Activated T-cell treated with anti-CD3 and anti-CD28 coated beads, Interleukin-2, amount 50 U/mL, for 4 hours (primary cell): ENCODE measurements around the gene PRRT1. TPM values are rescaled to one million over a fixed set of nuclear protein-coding genes. Genes with fewer than 3 reads are reported as not detected.
"Not testable (repeated sequence)": the region's sequence is repeated elsewhere in the genome, so short reads cannot be mapped to it uniquely, and the experiment has no call there.

ENCODE experiments used
- ATAC-seq, 2 donors: fragments of 200-7000 bp; cut with Tn5 transposase; one replicate each; pipeline ENCODE4 v1.10.0; 2021
- DNase-seq: peaks from one replicate; pipeline ENCODE4 v3.0.0-alpha.2; 2020
- H3K27me3 Mint-ChIP-seq: one replicate; pipeline ENCODE4 v1.8.0; 2021; ENCODE audit warnings: low read depth, mixed read lengths
- H3K36me3 Mint-ChIP-seq: one replicate; pipeline ENCODE4 v1.8.0; 2022; ENCODE audit warnings: mixed read lengths; ENCODE audit not compliant: insufficient read depth
- H3K4me1 Mint-ChIP-seq: one replicate; pipeline ENCODE4 v1.8.0; 2021; ENCODE audit warnings: low read depth, mixed read lengths
- H3K4me3 Mint-ChIP-seq: one replicate; pipeline ENCODE4 v1.8.0; 2021; ENCODE audit warnings: mild to moderate bottlenecking, moderate library complexity, mixed read lengths
- H3K9me3 Mint-ChIP-seq: one replicate; pipeline ENCODE4 v1.8.0; 2021; ENCODE audit warnings: mixed read lengths
- total RNA-seq, 3 donors: library from RNA; stranded (reverse); gene quantifications; one replicate each; pipeline ENCODE4 v1.2.1, GENCODE V29; 2021

Gene PRRT1
- under 1 TPM; 0.37 to 0.51 (median 0.38) TPM for total RNA-seq

DNA sequence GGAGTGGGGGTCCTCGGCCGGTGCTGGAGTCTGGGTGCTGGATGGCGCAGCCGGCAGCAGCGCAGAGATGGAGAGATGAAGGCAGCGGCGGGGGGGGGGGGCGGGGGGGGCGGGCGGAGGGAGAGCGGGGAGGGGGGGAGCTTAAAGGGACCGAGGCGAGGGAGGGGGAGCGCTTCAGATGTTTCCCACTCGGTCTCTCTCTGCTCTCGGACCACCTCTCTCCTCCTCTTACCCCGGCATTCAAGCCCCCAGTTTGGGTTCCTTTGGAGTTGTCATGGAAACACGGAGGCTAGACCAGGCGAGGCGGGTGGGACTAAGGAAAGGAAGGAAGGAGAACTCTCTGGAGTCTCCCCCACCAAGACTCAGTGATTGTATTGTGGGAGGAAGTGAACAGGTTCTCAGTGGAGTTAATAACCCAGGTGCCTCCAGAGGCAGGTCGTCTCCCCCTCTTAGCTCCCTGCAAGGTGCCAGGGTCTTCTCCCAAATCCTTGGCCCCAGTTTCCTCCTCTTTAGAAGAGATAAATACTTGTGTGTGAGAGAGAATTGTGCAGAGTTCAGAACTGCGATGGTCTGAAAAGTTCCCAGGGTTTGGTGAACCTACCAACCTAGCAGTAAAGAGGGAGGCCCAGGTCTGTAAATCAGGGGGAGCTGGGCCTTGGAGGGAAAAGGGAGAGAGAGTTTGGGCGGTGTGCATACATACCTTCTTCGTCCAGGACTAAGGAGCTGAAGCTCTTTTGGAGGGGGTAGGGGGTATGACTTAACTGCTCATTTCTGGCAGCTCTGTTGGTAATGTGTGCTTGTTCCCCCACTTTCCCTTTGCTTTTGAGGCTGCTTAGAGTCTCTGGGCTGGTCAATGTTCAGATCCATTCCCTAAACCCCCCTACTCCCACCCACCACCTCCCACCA is at the start of gene PRRT1:
Gene PRRT1 (minus strand): TSS at position 77 of the 906 bp plus-strand sequence. CDS start 112 bp downstream, outside the sequence.
- H3K36me3 Mint-ChIP-seq: no peaks in the 10 kb centered on the region
- peak within 1 kb of the TSS; percentile 56 for H3K4me3 Mint-ChIP-seq
- no peaks in the 10 kb centered on the region for H3K9me3 Mint-ChIP-seq
- H3K4me1 Mint-ChIP-seq: peaks cover 57% of the 10 kb centered on the region
- ATAC-seq: no peak
- peaks cover 37% of the 10 kb centered on the region for H3K27me3 Mint-ChIP-seq
- DNase-seq: no peak

DNA sequence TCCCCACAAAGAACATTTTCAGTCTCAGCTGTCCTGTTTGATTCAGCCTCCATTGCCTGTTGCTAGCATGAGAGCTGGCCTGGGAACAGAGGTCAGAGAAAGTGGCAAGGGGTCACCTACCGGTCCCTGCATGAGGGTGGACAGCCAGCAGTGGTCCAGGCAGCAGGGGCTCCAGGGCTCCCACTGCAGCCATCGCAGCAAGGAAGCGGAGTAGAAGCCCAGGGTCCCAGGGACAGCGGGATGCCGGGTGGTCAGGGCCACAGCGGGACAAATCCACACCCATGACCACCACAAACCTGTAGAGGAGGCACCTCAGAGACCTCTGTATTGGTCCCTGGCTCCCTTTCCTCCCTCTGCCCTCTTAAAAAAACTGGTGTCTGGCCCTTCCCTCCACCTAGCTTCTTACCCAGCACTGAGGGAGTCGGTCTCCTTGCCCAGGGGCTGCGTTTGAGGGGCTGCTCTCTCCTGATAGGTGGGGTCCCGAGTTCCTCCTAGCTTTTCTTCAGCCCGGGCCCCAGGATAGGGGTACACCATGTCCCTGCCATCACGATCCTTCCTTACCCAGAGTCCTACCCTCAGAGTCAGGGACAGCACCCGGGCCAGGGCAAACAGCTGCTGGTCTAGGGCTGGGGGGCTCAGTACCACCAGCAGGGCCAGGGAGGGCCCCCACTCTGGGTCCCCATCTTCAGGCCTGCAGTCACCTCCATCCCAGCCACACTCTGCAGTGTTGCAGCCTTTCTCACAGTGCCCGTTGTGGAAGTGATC is 49.2 kb upstream of the PRRT1 start:
- Mint-ChIP-seq H3K4me1 (peaks cover 8% of the 10 kb centered on the region), H3K9me3 (no peaks in the 10 kb centered on the region), H3K4me3 (no peak overlapping the region), H3K27me3 (peaks cover 5% of the 10 kb centered on the region), H3K36me3 (no peaks in the 10 kb centered on the region)
- DNase-seq: no peak
- ATAC-seq: no peak

DNA sequence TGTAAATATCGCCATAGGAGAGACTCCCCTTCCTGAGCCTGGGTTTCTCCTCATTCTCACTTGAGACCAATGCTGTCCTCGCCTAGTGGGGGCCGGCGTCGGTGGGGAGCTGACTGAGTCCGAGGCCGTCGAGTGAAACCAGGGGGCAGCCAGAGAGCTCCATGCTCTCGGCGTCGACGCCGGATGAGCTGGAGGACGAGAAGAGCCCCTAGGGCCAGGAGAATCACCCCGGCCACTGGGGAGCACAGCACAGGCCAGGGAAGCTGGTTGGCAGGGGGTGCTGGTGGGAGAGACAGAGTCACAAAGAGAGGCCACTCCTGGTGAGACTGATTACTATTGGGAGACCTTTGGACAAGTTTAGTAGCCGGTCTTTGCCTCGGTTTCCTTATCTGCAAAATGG is 47.1 kb upstream of the PRRT1 start:
- Mint-ChIP-seq H3K9me3 (no peaks in the 10 kb centered on the region), H3K36me3 (no peaks in the 10 kb centered on the region), H3K27me3 (no peaks in the 10 kb centered on the region), H3K4me1 (peaks cover 25% of the 10 kb centered on the region), H3K4me3 (no peak overlapping the region)
- ATAC-seq (no peak), DNase-seq (no peak)

DNA sequence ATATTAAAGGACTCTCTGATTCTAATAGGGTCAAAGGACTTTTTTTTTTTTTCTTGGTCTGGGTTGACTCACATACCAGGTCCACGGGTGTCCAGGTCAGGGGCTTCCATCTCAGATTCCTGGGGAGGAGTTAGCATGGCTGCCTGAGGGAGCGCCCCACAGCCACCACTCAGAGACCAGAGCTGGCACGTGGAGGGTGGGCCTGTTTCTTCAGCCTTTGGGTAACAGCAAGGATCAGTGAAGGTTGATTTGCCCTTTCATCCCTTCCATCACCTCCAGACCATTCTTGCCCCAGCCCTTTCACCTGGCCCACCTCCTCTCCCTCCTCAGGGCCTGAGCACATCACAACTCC is 46.6 kb upstream of the PRRT1 start:
- Mint-ChIP-seq H3K27me3 (no peaks in the 10 kb centered on the region), H3K4me3 (no peak overlapping the region), H3K9me3 (no peaks in the 10 kb centered on the region), H3K4me1 (peaks cover 30% of the 10 kb centered on the region), H3K36me3 (no peaks in the 10 kb centered on the region)
- no peak for DNase-seq
- ATAC-seq: no peak

DNA sequence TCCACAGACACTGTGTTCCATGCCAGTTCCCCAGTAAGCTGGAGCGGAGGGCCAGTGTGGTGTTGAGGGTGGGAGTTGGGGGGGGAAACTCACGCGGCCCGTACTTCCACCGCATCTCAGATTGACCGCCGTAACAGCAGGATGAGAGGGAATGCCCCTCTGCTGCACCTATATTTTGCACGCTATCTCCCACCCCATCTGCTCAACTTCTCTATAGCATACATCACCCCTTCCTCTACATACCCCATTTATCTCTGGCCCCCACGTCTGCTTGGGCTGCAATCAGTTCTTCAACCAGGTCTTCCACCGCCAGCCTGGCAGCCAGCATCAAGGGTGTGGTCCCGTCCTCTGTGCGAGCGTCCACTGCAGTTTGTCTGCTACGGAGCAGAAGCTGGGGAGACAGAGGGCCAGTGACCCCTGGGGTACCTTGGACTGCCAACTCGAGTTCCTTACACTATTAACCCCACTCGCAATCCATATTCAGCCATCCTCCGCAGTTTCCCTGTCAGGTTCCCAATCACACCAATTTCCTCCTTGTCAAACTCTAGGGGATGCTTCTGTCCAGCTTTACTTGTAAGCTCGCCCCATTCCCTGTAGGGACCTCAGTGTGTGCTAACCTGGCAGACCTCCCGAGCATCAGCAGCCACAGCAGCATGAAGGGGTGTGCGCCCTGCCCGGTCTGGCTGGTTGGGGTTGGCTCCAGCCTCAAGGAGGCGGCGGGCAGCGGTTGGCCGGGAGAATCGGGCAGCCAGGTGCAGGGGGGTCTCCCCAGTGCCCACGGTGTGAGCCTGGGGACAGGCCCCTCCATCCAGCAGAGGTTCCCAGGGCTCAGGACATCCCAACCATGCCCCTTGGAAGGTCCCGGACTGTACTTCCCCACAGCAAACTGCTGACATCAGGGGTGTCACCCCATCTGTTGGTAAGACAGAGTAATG is 45.2 kb upstream of the PRRT1 start:
- ATAC-seq: no peak
- no peak for DNase-seq
- Mint-ChIP-seq H3K4me1 (peaks cover 38% of the 10 kb centered on the region), H3K9me3 (no peaks in the 10 kb centered on the region), H3K27me3 (no peaks in the 10 kb centered on the region), H3K36me3 (no peaks in the 10 kb centered on the region), H3K4me3 (peak overlapping the region; percentile 95)

DNA sequence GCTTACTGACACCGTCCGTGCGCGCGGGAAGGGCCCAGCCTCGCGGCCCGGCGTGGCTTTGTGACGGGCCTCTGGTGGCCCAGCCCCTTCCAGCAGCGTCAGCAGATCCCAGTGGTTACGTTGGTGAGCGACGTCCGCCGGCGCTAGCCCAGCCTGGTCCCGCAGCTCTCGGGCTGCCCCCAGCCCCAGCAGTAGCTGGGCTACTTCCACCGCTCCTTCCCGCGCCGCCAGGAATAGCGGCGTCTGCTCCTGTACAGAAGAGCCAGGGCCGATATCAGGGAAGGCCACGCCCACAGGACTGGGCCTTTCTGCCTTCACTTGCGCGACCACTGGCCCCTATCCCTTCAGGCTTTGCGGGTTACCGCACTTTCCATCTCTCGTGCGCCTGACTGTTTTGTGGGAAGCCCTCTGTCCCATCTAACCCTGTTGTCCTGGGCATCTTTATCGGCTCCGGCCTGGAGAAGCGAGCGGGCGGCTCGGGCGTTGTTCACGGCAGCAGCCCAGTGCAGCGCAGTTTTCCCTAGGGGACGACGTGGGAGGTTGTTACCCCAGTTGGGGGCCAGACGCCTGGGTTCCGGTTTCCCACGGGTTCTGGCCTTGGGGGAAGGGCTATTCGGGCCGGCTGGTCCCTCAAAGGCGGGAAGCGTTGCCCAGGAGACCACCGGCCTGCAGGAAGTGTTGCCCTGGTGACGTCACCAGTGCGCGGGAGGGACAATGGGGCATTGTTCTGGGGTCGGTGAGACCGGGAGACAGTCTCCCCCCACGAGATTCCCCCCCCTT is 44.4 kb upstream of the PRRT1 start:
- ATAC-seq (peak; percentile 0 to 86), DNase-seq (peak; percentile 36)
- peak overlapping the region; percentile 95 for H3K4me3 Mint-ChIP-seq
- no peaks in the 10 kb centered on the region for H3K27me3 Mint-ChIP-seq
- H3K4me1 Mint-ChIP-seq: peaks cover 45% of the 10 kb centered on the region
- no peaks in the 10 kb centered on the region for H3K36me3 Mint-ChIP-seq
- no peaks in the 10 kb centered on the region for H3K9me3 Mint-ChIP-seq

DNA sequence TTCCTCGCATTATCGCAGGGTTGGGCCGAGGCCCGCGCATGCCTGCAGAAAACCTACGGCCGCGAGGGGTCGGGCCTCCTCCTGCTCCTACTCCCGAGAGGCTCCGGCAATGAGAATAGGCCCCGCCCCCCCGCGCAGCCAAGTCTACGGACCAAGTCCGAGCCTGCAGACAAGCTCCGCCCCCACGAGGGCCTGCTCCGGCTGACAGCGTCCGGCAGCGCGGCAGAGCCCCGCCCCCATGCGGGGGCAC is 43.8 kb upstream of the PRRT1 start:
- Mint-ChIP-seq H3K9me3 (no peaks in the 10 kb centered on the region), H3K4me3 (peak overlapping the region; percentile 95), H3K4me1 (peaks cover 47% of the 10 kb centered on the region), H3K27me3 (no peaks in the 10 kb centered on the region), H3K36me3 (no peaks in the 10 kb centered on the region)
- peak; percentile 99 for DNase-seq
- peak; percentile 90 to 91 for ATAC-seq

DNA sequence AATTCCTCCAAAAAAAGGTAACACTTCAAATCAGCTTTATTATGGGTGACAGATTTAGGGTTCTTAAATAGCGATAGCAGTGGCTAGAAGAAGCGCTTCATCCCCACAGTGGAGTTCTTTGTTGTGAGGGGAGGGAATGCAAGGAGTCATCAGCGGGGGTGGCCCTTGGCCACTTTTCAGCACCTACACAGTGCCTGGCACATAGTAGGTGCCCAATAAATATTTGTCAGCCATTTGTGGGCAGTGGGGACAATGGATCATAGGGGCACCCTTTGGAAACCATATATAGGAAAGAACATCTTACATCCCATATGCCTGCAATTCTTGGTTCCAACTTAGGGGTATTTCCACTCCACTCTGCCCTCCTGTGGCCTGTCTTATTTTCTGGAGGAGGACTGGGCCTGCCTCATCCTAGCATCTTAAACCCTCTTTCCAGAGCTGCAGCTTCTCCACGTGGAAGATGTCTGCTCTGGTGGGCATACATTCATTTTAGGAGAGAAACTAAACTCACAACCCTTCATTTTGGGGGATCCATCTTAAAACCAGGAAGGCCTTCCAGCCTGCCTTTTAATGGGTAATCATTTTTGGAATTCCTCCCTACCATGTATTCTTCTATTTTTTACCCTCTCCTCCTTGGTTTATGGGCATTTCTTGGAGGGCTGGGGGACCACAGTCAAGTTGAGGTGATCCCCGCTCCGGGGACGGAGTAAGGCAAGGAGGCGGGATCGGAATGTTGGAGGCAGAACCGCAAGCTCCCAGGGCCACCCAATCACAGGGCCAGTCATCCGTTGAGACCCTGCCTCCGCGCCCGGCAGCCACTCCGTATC is 43.3 kb upstream of the PRRT1 start:
- no peaks in the 10 kb centered on the region for H3K36me3 Mint-ChIP-seq
- H3K27me3 Mint-ChIP-seq: no peaks in the 10 kb centered on the region
- DNase-seq: no peak
- H3K4me1 Mint-ChIP-seq: peaks cover 47% of the 10 kb centered on the region
- ATAC-seq: no peak
- H3K4me3 Mint-ChIP-seq: peak overlapping the region; percentile 95
- no peaks in the 10 kb centered on the region for H3K9me3 Mint-ChIP-seq

DNA sequence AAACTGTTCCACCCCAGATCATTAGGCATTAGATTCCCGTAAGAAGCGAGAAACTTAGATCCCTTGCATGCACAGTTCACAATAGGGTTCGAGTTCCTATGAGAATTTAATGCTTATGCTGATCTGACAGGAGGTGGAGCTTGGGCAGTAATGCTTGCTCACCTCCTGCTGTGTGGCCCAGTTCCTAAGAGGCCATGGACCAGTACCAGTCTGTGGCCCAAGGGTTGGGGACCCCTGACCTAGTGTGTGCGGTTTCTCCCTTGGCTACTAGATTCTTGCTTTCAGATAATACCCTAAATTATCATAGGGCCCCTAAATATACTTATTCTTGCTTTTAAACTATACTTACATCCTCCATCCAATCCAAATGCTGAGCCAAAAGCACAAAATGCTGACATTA is 42.6 kb upstream of the PRRT1 start:
- peaks cover 47% of the 10 kb centered on the region for H3K4me1 Mint-ChIP-seq
- no peaks in the 10 kb centered on the region for H3K36me3 Mint-ChIP-seq
- ATAC-seq (no peak), DNase-seq (no peak)
- H3K9me3 Mint-ChIP-seq: no peaks in the 10 kb centered on the region
- H3K27me3 Mint-ChIP-seq: no peaks in the 10 kb centered on the region
- peak overlapping the region; percentile 95 for H3K4me3 Mint-ChIP-seq

DNA sequence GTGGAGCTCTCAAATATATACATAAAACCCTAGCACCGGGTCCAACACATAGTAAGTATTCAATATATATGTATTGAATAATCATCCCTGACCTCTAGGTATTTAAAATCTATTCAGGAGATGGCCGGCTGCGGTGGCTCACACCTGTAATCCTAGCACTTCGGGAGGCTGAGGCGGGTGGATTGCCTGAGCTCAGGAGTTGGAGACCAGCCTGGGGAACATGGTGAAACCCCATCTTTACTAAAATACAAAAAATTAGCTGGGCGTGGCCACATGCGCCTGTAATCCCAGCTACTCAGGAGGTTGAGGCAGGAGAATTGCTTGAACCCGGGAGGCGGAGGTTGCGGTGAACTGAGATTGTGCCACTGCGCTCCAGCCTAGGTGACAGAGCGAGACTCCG is 41.4 kb upstream of the PRRT1 start:
- ATAC-seq, H3K9me3 Mint-ChIP-seq, H3K27me3 Mint-ChIP-seq, DNase-seq, H3K36me3 Mint-ChIP-seq: not testable (repeated sequence)
- peak overlapping the region; percentile 92 for H3K4me3 Mint-ChIP-seq
- peaks cover 60% of the 10 kb centered on the region for H3K4me1 Mint-ChIP-seq

DNA sequence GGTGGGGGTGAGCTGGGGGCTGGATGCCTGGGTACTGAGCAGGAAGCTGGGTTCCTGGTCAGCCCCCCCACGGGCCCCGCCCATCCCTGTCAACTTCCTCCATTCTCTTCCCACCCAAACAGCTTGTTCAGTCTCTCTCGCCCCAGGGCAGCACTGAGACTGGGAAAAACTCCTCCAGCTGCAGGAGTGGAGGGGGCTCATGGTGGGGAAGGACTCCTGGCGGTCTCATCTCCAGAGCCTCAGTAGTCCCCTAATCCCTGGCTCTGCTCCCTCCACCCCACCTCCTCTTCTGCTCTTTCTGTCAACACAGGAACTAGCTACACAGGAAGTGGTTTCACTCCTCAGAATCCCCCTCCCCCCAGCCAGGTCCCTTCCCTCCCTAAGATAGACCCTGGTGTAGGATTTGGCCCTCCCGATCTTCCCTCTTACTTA is 40.9 kb upstream of the PRRT1 start, which contains the start of gene GPSM3:
Gene GPSM3 (minus strand): TSS at position 36 of the 432 bp plus-strand sequence. CDS start 130 bp downstream, outside the sequence.
- peak within 1 kb of the TSS; percentile 92 for H3K4me3 Mint-ChIP-seq
- H3K9me3 Mint-ChIP-seq: no peaks in the 10 kb centered on the region
- peak; percentile 25 for DNase-seq
- H3K27me3 Mint-ChIP-seq: no peaks in the 10 kb centered on the region
- H3K4me1 Mint-ChIP-seq: peaks cover 65% of the 10 kb centered on the region
- no peak for ATAC-seq
- H3K36me3 Mint-ChIP-seq: peaks cover 4% of the 10 kb centered on the region

DNA sequence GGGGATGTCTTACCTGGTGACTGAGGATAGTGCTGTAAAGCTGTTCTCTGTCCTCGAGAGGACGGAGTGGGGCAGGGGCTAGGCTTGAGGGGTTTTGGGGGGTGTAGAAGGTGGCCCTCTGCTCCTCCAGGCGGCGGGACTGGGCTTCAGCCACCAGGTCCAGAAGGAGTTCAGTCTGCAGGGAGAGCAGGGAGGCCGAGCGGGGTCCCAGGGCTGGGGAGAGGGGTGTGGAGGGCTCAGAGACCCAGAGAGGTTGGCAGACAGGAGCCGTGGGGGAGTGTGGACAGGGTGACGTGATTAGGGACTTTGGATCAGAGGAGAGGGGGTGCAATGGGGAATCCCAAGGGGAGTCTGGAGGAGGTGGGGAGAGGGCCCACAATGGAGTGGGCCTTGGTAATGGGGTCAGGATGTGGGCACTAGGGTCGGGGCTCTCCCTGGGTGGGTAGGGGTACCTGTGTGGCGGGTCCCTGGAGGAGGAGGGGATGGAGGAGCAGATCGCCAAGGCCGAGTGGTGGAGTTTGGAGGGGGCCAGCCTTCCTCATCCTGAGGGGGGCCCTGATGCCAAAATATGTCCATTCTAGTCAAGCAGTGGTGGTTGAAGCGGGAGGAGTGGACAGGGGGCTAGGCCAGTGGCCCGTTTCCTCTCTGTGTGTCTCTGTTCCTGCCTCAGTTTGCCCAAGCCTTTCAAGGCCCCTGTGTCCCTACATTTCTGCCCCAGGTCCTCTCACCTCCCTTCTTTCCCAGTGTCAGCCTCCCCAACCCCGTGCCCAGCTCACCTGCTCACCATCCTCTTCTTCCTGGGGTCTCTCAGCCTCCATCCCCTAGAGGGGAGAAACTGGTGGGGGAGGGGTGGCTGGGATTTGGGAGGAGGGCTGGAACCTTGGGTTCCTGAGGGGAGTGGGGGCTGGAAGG is 40.2 kb upstream of the PRRT1 start:
- DNase-seq (no peak), ATAC-seq (no peak)
- Mint-ChIP-seq H3K27me3 (no peaks in the 10 kb centered on the region), H3K4me1 (peaks cover 70% of the 10 kb centered on the region), H3K4me3 (peak overlapping the region; percentile 92), H3K9me3 (no peaks in the 10 kb centered on the region), H3K36me3 (peaks cover 9% of the 10 kb centered on the region)
